IPS-15b (cell line): ENCODE data around the gene NAV2.

Experiments
- H3K27me3 ChIP-seq: one replicate; pipeline ENCODE4 v1.6.1; 2013; ENCODE audit warnings: low read length; ENCODE audit not compliant: control insufficient read depth, insufficient read depth
- H3K36me3 ChIP-seq: one replicate; pipeline ENCODE4 v1.6.1; 2013; ENCODE audit warnings: low read length; ENCODE audit not compliant: control insufficient read depth, insufficient read depth
- H3K4me1 ChIP-seq: one replicate; pipeline ENCODE4 v1.6.1; 2013; ENCODE audit warnings: mild to moderate bottlenecking, low read length; ENCODE audit not compliant: control insufficient read depth, insufficient read depth
- H3K4me3 ChIP-seq: one replicate; pipeline ENCODE4 v1.5.1; 2013; ENCODE audit warnings: low read depth, low read length
- H3K9ac ChIP-seq: one replicate; pipeline ENCODE4 v1.6.1; 2013; ENCODE audit warnings: low read depth, mild to moderate bottlenecking, low read length
- H3K9me3 ChIP-seq: one replicate; pipeline ENCODE4 v1.6.1; 2013; ENCODE audit warnings: mild to moderate bottlenecking, low read length; ENCODE audit not compliant: control insufficient read depth, insufficient read depth

Gene NAV2

DNA sequence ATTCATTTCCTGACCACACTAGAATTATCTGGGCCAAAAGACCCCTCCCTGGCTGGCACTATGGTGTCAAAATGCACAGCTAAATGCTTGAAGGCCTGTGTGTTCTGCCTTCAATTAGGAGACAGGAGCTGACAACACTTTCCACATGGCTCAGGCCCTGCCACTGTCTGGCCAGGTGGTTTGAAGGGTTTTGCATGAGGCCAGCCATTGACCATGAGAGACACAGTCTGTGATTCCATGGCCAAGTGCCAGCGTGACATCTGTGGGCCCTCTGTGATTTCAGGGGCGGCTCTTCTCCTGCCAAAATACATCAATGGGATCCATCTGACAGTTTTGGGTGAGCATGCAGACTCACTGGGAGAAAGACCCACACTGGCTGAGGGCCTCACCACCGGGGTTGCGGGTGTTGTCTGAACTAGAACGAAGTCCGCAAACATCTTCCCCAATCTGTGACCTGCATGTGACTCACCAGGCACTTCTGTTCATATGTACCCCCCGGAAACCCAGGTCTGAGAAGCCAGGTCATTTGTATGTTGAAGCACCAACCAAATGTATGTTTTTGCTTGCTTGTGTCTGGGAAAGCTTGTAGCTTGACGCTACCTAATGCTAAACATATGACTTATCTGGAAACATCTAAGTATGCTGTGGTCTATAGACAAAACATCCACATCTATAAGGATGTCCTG is 20.7 kb upstream of the NAV2 start:
- no peaks in the 10 kb centered on the region for H3K27me3 ChIP-seq
- no peak overlapping the region for H3K4me3 ChIP-seq
- no peaks in the 10 kb centered on the region for H3K4me1 ChIP-seq
- no peaks in the 10 kb centered on the region for H3K36me3 ChIP-seq
- H3K9ac ChIP-seq, result no peak overlapping the region
- no peaks in the 10 kb centered on the region for H3K9me3 ChIP-seq

DNA sequence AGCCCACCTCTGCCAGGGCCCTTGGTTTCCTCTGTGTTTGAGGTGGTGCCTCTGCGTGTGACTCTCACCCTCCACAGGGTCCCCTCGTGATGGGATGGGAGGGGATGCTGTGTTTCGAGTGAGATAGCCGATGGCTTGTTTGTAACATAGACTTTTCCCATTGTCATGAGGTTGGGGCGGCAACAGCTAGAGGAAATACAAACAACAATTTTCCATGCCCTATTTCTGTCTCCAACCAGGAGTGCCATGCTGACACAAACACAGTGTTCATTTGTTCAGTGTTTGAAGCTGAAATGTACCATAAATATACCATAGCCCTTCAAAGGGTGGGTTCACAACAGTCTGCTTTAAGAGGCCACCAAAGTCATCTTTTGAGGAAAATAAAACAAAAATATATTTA is 19.5 kb upstream of the NAV2 start:
- Histone ChIP-seq H3K27me3 (no peaks in the 10 kb centered on the region), H3K4me3 (no peak overlapping the region), H3K4me1 (peaks cover 4% of the 10 kb centered on the region), H3K9me3 (no peaks in the 10 kb centered on the region), H3K36me3 (no peaks in the 10 kb centered on the region), H3K9ac (no peak overlapping the region)

DNA sequence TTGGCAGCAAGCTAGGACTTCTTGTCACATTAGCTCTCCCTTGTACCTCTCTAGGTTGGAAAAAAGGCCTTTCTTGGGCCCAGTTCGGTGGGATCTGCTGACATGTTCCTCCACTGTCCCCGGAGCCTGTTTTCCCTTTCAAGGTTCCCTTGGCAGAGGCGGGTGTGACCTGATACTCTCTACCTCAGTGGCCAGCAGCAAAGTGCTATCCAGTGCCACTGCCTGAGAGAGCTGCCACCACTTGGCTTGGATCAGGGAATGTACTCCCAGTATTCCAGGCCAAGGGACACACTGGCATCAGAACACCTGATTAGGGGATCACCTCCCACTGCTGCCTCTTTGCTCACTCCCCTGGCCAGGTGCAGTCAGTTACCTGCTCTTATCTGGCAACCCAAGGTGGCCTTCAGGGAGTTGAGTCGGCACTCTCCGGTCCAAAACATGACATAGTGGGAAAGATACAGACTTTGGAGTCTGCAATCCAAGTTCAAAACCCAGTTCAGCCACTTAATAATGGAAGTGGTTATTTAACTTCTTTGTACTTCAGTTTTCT is 17.8 kb upstream of the NAV2 start:
- no peaks in the 10 kb centered on the region for H3K27me3 ChIP-seq
- H3K9ac ChIP-seq, result no peak overlapping the region
- H3K9me3 ChIP-seq, result no peaks in the 10 kb centered on the region
- no peaks in the 10 kb centered on the region for H3K36me3 ChIP-seq
- peaks cover 4% of the 10 kb centered on the region for H3K4me1 ChIP-seq
- H3K4me3 ChIP-seq, result no peak overlapping the region

DNA sequence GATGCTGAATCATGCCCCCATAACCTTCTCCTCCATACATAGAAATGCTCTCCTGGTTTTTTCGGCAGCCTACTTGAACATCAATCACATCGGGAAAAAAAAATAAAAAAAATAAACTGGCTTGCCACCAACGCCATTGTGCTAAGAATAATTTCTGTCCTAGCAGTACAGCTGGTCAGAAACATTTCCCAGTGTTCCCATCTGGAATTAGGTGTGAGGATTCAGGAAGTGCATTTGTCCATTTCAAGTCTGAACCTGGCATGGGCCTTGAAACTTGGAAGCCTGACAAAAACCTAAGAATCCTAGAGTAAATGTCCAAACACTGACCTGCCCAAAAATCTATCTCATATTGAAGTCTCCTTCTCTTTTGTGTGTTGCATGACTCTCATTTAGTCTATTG is 16.6 kb upstream of the NAV2 start:
- H3K4me3 ChIP-seq, result no peak overlapping the region
- H3K27me3 ChIP-seq, result no peaks in the 10 kb centered on the region
- H3K9ac ChIP-seq, result no peak overlapping the region
- no peaks in the 10 kb centered on the region for H3K9me3 ChIP-seq
- peaks cover 4% of the 10 kb centered on the region for H3K4me1 ChIP-seq
- H3K36me3 ChIP-seq, result no peaks in the 10 kb centered on the region

DNA sequence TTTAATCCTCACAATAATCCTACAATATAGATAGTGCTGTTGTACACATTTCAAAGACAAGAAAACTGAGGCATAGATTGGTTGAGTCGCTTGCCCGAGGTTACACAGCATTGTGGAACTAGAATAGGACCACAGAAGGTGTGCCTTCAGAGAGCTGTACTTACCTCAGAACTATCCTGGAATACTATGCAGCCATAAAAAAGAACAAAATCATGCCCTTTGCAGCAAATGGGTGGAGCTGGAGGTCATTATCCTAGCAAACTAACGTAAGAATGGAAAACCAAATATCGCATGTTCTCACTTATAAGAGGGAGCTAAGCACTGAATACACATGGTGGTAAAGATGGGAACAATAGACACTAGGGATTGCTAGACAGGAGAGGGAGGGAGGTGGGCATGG is 15.7 kb upstream of the NAV2 start:
- peaks cover 3% of the 10 kb centered on the region for H3K27me3 ChIP-seq
- no peak overlapping the region for H3K9ac ChIP-seq
- no peaks in the 10 kb centered on the region for H3K36me3 ChIP-seq
- H3K4me1 ChIP-seq, result peaks cover 4% of the 10 kb centered on the region
- H3K9me3 ChIP-seq, result no peaks in the 10 kb centered on the region
- H3K4me3 ChIP-seq, result no peak overlapping the region

DNA sequence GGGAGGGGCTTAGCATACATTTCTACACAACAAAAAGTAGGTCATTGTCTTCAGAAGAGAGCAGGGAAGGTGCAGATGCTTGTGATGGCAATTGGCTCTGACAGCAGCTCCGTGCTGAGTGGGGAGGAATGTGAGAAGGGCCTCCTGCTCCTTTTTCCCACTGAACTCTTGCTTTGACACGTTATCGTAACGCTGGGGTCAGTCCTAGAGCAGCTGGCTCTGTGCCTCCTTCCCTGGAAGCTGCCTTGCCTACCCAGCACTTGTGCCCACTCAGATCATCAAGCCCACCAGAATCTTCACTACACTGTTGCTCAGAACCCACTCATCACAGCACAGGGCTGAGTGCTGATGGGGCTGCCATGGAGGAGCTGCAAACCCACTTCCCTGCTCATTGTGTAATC is 14.9 kb upstream of the NAV2 start:
- no peaks in the 10 kb centered on the region for H3K9me3 ChIP-seq
- peaks cover 4% of the 10 kb centered on the region for H3K4me1 ChIP-seq
- no peaks in the 10 kb centered on the region for H3K36me3 ChIP-seq
- H3K4me3 ChIP-seq, result no peak overlapping the region
- H3K27me3 ChIP-seq, result peaks cover 3% of the 10 kb centered on the region
- no peak overlapping the region for H3K9ac ChIP-seq

DNA sequence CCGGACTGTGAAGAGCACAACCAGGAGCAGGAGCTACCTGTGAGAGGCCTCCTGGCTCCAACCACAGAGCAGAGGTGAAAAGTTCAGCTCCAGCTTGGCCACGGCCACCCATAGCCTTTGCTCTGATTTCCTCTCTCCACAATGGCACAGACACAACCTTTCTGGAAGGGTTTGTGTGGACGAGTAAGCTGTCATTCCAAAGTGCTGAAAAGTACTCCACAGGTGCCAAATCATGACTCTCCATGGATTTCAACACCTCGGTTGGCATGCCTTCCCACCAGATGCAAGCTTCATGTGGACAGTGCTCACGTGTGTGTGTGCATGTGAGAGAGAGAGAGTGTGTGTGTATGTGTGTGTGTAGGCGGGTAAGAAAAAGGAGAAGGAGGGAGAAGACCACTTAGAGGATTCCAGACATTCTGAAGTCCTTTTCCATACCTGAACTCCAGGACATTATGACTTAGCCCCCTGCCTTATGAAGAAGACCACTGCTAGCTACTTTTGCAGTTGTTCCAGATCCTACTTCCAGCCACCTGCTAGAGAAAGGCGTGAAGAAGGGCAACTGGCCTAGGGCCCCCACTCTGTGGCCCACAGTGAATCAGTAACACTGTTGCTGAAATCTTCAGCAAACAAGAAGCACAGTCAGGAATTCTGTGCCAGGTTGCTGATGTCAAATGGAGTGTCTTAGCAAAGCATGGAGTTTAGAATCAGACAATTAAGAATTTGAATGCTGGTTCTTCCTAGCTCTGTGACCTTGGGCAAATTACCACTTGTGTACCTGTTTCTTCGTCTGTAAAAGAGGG is 13.9 kb upstream of the NAV2 start:
- Histone ChIP-seq H3K4me1 (peaks cover 4% of the 10 kb centered on the region), H3K9ac (no peak overlapping the region), H3K36me3 (no peaks in the 10 kb centered on the region), H3K27me3 (peaks cover 3% of the 10 kb centered on the region), H3K4me3 (no peak overlapping the region), H3K9me3 (no peaks in the 10 kb centered on the region)

DNA sequence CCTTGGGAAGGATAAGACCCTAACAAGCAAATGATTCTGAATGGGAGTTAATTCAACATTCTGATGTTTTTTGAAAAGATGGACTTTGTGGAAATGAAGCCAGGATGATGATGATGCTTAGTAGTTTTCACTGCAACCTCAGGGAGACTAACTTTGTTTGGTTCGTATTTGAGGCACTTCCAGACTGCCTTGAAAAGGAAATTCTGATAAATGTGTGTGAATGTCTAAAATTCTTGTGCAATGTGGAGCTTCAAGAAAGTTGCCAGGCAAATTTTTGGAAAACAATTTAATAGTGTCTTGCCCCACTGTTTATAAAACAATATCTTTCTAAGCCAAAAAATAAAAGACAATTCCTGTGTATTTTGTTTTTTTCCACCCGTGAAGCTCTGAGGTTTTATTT is 11.2 kb upstream of the NAV2 start:
- H3K36me3 ChIP-seq, result no peaks in the 10 kb centered on the region
- no peak overlapping the region for H3K4me3 ChIP-seq
- peaks cover 4% of the 10 kb centered on the region for H3K4me1 ChIP-seq
- peaks cover 3% of the 10 kb centered on the region for H3K27me3 ChIP-seq
- no peak overlapping the region for H3K9ac ChIP-seq
- no peaks in the 10 kb centered on the region for H3K9me3 ChIP-seq

DNA sequence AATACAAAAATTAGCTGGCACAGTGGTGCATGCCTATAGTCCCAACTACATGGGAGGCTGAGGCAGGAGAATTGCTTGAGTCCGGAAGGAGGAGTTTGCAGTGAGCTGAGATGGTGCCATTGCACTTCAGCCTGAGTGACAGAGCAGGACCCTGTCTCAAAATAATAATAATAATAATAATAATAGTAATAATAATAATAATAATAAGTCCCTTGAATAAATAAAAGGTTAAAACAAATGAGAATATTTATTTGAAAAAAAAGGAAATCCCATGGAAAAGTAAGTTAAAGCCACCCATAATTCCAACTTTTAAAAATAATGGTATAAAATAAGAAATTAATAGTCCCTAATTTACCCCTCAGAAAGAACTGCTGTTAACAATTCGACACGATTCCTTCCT is 10.0 kb upstream of the NAV2 start:
- Histone ChIP-seq H3K9ac (no peak overlapping the region), H3K9me3 (no peaks in the 10 kb centered on the region), H3K4me3 (no peak overlapping the region), H3K27me3 (peaks cover 3% of the 10 kb centered on the region), H3K36me3 (no peaks in the 10 kb centered on the region), H3K4me1 (peaks cover 4% of the 10 kb centered on the region)

DNA sequence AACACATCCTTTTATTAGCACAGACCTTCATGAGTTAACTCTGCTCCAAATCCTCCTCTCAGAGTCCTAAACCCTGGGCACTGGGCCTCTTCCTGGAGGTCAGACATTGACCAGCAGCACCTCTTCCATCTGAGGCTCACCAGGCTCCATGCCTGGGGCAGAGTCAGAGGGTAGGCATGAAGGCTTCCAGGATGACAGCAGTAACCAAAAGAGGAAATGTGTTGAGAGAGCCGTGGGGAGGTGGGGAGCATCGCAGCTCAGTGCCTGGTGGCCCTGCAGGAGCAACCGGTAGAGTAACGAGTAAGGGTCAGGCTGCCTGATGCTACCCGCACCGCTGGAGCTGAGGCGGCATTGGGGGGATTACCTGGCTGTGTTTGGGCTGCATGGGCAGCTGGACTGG is 9.4 kb upstream of the NAV2 start:
- Histone ChIP-seq H3K4me3 (no peak overlapping the region), H3K4me1 (no peaks in the 10 kb centered on the region), H3K9me3 (no peaks in the 10 kb centered on the region), H3K9ac (no peak overlapping the region), H3K36me3 (no peaks in the 10 kb centered on the region), H3K27me3 (peaks cover 3% of the 10 kb centered on the region)

DNA sequence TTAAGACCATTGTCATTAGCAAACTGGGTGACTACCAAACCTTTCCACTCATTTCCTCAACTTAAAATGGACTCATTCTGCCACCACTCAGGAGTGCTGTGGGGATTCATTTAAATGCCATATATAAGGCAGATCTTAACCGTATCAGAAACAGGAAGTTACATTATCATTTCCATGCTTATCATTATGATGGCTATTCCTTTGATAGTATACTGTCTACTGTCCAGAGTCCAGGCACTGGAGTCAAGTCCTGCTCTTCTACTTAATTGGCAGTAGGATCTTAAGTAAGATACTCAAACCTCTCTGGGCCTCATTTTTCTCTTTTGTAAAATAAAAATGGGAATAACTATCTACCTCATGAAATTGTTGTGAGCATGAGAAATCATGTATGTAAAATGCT is 8.4 kb upstream of the NAV2 start:
- Histone ChIP-seq H3K4me1 (no peaks in the 10 kb centered on the region), H3K36me3 (no peaks in the 10 kb centered on the region), H3K27me3 (peaks cover 3% of the 10 kb centered on the region), H3K9me3 (no peaks in the 10 kb centered on the region), H3K4me3 (no peak overlapping the region), H3K9ac (no peak overlapping the region)

DNA sequence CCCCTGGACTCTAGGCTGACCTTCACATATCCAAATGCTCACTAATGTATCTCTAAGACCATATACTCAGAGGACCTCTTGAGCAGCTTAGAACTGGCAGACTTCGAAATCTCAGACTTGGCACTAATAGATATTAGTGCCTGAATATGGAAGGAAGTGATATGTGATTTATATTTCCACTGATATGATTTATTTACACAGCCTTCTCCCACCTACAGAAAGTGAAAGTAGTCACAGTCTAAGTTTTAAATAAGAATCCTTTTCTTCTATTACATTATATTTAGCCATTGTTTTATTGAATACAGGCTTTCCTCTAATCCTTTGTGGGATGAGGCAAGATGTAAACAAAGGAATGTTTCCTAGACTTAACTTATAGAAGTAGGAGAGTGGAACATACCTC is 6.7 kb upstream of the NAV2 start:
- peaks cover 12% of the 10 kb centered on the region for H3K27me3 ChIP-seq
- H3K4me3 ChIP-seq, result no peak overlapping the region
- H3K9me3 ChIP-seq, result no peaks in the 10 kb centered on the region
- no peak overlapping the region for H3K9ac ChIP-seq
- no peaks in the 10 kb centered on the region for H3K4me1 ChIP-seq
- H3K36me3 ChIP-seq, result no peaks in the 10 kb centered on the region
